Nephron progenitor cell (in vitro differentiated cells): Measurements from ENCODE around the gene F8.

ENCODE experiments used
- DNase-seq: peaks from one replicate; pipeline ENCODE4 v3.0.0; 2021
- H3K27ac Mint-ChIP-seq: 2 replicates; pipeline ENCODE4 v1.8.0; 2021; ENCODE audit warnings: mild to moderate bottlenecking, moderate library complexity, mixed read lengths
- H3K27me3 Mint-ChIP-seq: 2 replicates; pipeline ENCODE4 v1.8.0; 2021; ENCODE audit warnings: mild to moderate bottlenecking, low read depth, mixed read lengths; ENCODE audit not compliant: poor library complexity
- H3K36me3 Mint-ChIP-seq: 2 replicates; pipeline ENCODE4 v1.8.0; 2021; ENCODE audit warnings: low read depth, mixed read lengths
- H3K4me1 Mint-ChIP-seq: 2 replicates; pipeline ENCODE4 v1.8.0; 2021; ENCODE audit warnings: mixed read lengths
- H3K4me3 Mint-ChIP-seq: 2 replicates; pipeline ENCODE4 v1.8.0; 2021; ENCODE audit warnings: mild to moderate bottlenecking, moderate library complexity, mixed read lengths
- H3K9me3 Mint-ChIP-seq: 2 replicates; pipeline ENCODE4 v1.8.0; 2021; ENCODE audit warnings: mild to moderate bottlenecking, moderate library complexity, mixed read lengths
- TF ChIP-seq, protein P1 (sequence below): fragments of 200-600 bp; sonication (generic); IDR thresholded peaks from 2 replicates; pipeline ENCODE4 v1.5.0; 2021; ENCODE audit warnings: antibody characterized with exemption

The F8 gene

DNA sequence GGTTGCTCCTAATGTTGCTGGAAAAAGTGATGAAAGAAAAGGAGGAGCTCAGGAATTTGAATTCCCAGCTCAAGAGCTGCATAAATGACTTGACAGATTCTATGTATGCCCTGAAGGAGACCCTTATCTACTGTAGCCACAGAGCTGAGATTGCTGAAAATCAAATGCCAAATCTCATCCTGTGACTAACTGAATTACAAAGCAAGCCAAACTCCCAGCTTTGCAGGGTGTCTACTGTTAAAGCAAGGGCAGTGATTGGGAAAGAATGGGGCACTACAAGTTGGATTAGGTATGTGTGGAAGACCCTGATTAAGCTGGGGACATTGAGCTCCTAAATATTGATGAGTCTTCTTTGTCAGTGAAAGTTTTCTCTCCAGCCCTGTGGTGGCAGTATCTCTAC lies 167.3 kb downstream of the F8 start:
- TF ChIP-seq, protein P1, sequence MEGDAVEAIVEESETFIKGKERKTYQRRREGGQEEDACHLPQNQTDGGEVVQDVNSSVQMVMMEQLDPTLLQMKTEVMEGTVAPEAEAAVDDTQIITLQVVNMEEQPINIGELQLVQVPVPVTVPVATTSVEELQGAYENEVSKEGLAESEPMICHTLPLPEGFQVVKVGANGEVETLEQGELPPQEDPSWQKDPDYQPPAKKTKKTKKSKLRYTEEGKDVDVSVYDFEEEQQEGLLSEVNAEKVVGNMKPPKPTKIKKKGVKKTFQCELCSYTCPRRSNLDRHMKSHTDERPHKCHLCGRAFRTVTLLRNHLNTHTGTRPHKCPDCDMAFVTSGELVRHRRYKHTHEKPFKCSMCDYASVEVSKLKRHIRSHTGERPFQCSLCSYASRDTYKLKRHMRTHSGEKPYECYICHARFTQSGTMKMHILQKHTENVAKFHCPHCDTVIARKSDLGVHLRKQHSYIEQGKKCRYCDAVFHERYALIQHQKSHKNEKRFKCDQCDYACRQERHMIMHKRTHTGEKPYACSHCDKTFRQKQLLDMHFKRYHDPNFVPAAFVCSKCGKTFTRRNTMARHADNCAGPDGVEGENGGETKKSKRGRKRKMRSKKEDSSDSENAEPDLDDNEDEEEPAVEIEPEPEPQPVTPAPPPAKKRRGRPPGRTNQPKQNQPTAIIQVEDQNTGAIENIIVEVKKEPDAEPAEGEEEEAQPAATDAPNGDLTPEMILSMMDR, result no peak
- Mint-ChIP-seq H3K4me1 (no peaks in the 10 kb centered on the region), H3K9me3 (peaks cover 76% of the 10 kb centered on the region), H3K27ac (no peak overlapping the region), H3K36me3 (no peaks in the 10 kb centered on the region), H3K27me3 (no peaks in the 10 kb centered on the region), H3K4me3 (no peak overlapping the region)
- DNase-seq, result no peak

DNA sequence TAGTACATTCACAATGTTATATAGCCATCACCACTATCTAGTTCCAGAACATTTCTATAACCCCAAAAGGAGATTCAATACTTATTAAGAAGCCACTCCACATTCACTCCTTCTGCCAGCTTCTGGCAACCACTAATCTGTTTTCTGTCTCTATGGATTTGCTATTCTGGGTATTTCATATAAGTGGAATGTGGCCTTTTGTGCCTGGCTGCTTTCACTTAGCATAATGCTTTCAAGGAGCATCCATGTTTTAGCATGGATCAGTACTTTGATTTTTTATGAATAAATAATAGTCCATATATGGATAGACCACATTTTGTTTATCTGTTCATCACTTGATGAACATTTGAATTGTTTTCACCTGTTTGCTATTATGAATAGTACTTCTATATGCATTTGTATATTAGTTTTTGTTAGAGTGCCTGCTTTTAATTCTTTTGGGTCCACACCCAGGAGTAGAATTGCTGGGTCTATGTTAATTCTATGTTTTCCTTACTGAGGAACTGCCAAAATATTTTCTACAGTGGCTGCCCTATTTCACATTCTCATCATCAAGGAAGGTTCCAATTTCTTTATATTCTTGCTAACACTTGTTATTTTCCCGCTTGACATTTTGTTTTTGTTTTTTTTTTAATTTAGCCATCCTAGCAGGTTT lies 171.4 kb downstream of the F8 start:
- H3K27ac Mint-ChIP-seq, result no peak overlapping the region
- H3K9me3 Mint-ChIP-seq, result peaks cover 78% of the 10 kb centered on the region
- H3K36me3 Mint-ChIP-seq, result peaks cover 8% of the 10 kb centered on the region
- H3K4me3 Mint-ChIP-seq, result no peak overlapping the region
- H3K4me1 Mint-ChIP-seq, result no peaks in the 10 kb centered on the region
- no peak for DNase-seq
- TF ChIP-seq, protein P1, result no peak
- no peaks in the 10 kb centered on the region for H3K27me3 Mint-ChIP-seq

DNA sequence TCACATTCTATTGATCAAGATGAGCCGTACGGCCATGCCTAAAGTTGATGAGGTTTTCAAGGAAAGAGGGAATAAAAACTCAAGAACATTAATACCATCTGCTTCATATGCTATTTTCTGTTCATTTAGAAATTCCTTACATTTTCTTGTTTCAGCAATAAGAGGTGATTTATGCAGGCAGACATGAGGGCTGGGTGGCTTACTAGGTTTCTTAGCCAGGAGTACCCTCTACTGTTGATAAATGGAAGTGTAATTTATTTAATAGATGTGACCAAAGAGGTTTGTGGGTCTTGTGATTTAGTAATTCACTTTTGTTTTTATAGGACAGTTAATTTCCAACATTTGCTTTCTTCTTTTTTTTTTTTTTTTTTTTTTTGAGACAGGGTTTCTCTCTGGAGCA lies 181.7 kb downstream of the F8 start:
- peaks cover 58% of the 10 kb centered on the region for H3K9me3 Mint-ChIP-seq
- H3K4me3 Mint-ChIP-seq, result no peak overlapping the region
- peaks cover 5% of the 10 kb centered on the region for H3K27me3 Mint-ChIP-seq
- TF ChIP-seq, protein P1, result peak; percentile 19
- no peak for DNase-seq
- H3K27ac Mint-ChIP-seq, result no peak overlapping the region
- H3K36me3 Mint-ChIP-seq, result peaks cover 4% of the 10 kb centered on the region
- no peaks in the 10 kb centered on the region for H3K4me1 Mint-ChIP-seq

- DNase-seq, result no peak
- peaks cover 4% of the 10 kb centered on the region for H3K36me3 Mint-ChIP-seq
- TF ChIP-seq, protein P1, result no peak
- no peaks in the 10 kb centered on the region for H3K4me1 Mint-ChIP-seq
- H3K27ac Mint-ChIP-seq, result no peak overlapping the region
- H3K9me3 Mint-ChIP-seq, result peaks cover 59% of the 10 kb centered on the region
- H3K27me3 Mint-ChIP-seq, result peaks cover 5% of the 10 kb centered on the region
- H3K4me3 Mint-ChIP-seq, result no peak overlapping the region
These were observed 186.4 kb downstream of the F8 start for GRCh38 chrX:154836163-154836562.

DNA sequence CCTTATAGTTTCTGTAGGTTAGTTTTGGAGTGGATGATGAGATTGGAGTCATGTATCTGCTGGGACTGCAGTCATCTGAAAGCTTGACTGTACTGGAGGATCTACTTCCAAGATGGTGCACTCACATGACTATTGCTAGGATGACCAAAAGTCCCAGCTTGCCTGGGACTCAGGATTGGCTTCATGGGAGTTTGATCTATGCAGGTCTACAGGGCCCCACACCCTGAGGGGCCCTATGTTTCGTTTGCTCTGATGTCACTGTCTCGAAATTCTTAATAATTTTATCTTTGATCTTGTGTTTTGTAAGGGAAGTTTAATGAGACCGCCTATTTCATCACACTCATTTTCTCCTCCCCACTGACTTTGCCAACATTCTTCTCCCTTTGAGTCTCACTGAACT lies 188.0 kb downstream of the F8 start, which contains the start of gene SMIM9:
Gene SMIM9, minus strand, starts transcription at position 101 of the 400 bp plus-strand sequence. CDS start 3,806 bp downstream, outside the sequence.
- Mint-ChIP-seq H3K27me3 (peaks cover 5% of the 10 kb centered on the region), H3K9me3 (peaks cover 57% of the 10 kb centered on the region), H3K36me3 (peaks cover 2% of the 10 kb centered on the region), H3K4me3 (no peak within 1 kb of the TSS), H3K27ac (no peak within 1 kb of the TSS), H3K4me1 (no peaks in the 10 kb centered on the region)
- TF ChIP-seq, protein P1, result no peak
- no peak for DNase-seq

- H3K4me1 Mint-ChIP-seq, result no peaks in the 10 kb centered on the region
- no peak overlapping the region for H3K27ac Mint-ChIP-seq
- peaks cover 59% of the 10 kb centered on the region for H3K9me3 Mint-ChIP-seq
- DNase-seq, result no peak
- no peaks in the 10 kb centered on the region for H3K36me3 Mint-ChIP-seq
- H3K27me3 Mint-ChIP-seq, result peaks cover 5% of the 10 kb centered on the region
- no peak overlapping the region for H3K4me3 Mint-ChIP-seq
- TF ChIP-seq, protein P1, result no peak
These were observed 188.7 kb downstream of the F8 start for GRCh38 chrX:154833746-154834274.
